DND-41 (cell line): Measurements from ENCODE around the gene GATM.

Experiments
- CTCF ChIP-seq: IDR thresholded peaks from 2 replicates; pipeline ENCODE4 v1.5.1; 2012; ENCODE audit warnings: borderline replicate concordance, low read length, moderate library complexity, mild to moderate bottlenecking; ENCODE audit not compliant: poor library complexity, severe bottlenecking; ENCODE audit errors: extremely low read depth
- EZH2 ChIP-seq: IDR thresholded peaks from 3 replicates; pipeline ENCODE4 v1.6.1; 2012; ENCODE audit warnings: borderline replicate concordance, low read depth, mild to moderate bottlenecking, moderate library complexity, low read length, inconsistent platforms; ENCODE audit not compliant: severe bottlenecking

GRCh38 chr15:45355860-45356259 lies 22.5 kb downstream of the GATM start:
- TF ChIP-seq EZH2 (no peak), CTCF (no peak)
